CD4-positive, alpha-beta T cell treated with Interleukin-2 at 100 ng/mL for 4 hours (primary cell): ENCODE results near the gene LRCH4.
A peak's percentile ranks its signal among the peaks of the same experiment; 100 is the strongest.

ENCODE experiments used
- DNase-seq: peaks from one replicate; pipeline ENCODE4 v3.0.0-alpha.2; 2020; ENCODE audit warnings: low spot score

Gene LRCH4

GRCh38 chr7:100604976-100605911, 19.3 kb upstream of the LRCH4 start:
- DNase-seq: no peak

GRCh38 chr7:100604028-100604975, 18.4 kb upstream of the LRCH4 start:
- peak; percentile 80 for DNase-seq

- no peak for DNase-seq
These were observed 17.7 kb upstream of the LRCH4 start for GRCh38 chr7:100603726-100604027.

- DNase-seq: no peak
These were observed 17.2 kb upstream of the LRCH4 start for GRCh38 chr7:100602889-100603725.

- no peak for DNase-seq
These were observed 14.8 kb upstream of the LRCH4 start for GRCh38 chr7:100600730-100601038.

- DNase-seq: no peak
These were observed 14.2 kb upstream of the LRCH4 start for GRCh38 chr7:100599911-100600729.

GRCh38 chr7:100598425-100598824, 12.5 kb upstream of the LRCH4 start:
- no peak for DNase-seq

GRCh38 chr7:100595188-100595587, 9.3 kb upstream of the LRCH4 start:
- DNase-seq: no peak

- no peak for DNase-seq
These were observed 5.7 kb upstream of the LRCH4 start for GRCh38 chr7:100591596-100591995.

GRCh38 chr7:100590077-100590737, 4.3 kb upstream of the LRCH4 start:
- no peak for DNase-seq

- no peak for DNase-seq
These were observed 3.5 kb upstream of the LRCH4 start for GRCh38 chr7:100589341-100589947.

- DNase-seq: no peak
These were observed 2.5 kb upstream of the LRCH4 start for GRCh38 chr7:100588438-100588837.

GRCh38 chr7:100586266-100587025, 517 bp upstream of the LRCH4 start, which contains the start of gene FBXO24:
TSS of gene FBXO24 (plus strand) at chr7:100586328. CDS start at chr7:100586626, 298 bp downstream.
- DNase-seq: peak; percentile 100

GRCh38 chr7:100584683-100585510, 1.0 kb downstream of the LRCH4 start:
- DNase-seq: no peak

- no peak for DNase-seq
These were observed 1.8 kb downstream of the LRCH4 start for GRCh38 chr7:100584054-100584682.

GRCh38 chr7:100583132-100584053, 2.5 kb downstream of the LRCH4 start:
- peak; percentile 59 for DNase-seq

- DNase-seq: no peak
These were observed 3.3 kb downstream of the LRCH4 start for GRCh38 chr7:100582650-100583049.
